ENCODE results near the gene ZNF280B. TPM values are rescaled to one million over a fixed set of nuclear protein-coding genes. Genes with fewer than 3 reads are reported as not detected.
"Not testable (repeated sequence)": the region's sequence is repeated elsewhere in the genome, so short reads cannot be mapped to it uniquely, and the experiment has no call there.

ZNF280B gene
- total and polyA plus RNA-seq, 12 donors = 0.01 to 2.7 (median 0.80) TPM

DNA sequence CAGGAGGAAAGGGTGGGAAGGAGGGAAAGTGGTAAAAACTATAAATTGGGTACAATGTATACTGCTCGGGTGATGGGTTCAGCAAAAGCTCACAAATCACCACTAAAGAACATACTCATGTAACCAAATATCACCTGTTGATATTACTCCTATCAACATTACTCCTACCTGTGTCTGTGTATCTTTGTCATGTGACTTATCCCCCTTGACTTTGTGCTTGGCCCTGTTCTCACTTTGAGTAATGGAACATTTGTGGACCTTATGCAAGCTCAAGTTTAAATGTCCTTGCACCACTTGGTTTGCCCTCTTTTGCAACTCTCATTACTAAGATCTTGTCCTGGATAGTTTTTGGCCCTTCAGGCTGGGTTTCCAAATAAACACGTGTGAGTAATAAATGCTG, 39.0 kb downstream of the ZNF280B start:
- 70% methylated on average over 2 of the region's 2 CpGs for WGBS, 2 donors
- intact Hi-C loops (cut with DNase I) = loop anchor here in 5 of 10 donors (5.0 to 10.0 kb wide), 4 partner anchors 115 to 655 kb away; no protein-coding TSS in a partner anchor
- ATAC-seq = no peak

GRCh38 chr22:22468794-22469469, 39.6 kb downstream of the ZNF280B start:
- not testable (repeated sequence) for H3K36me3 ChIP-seq, H3K4me1 ChIP-seq, ATAC-seq, H3K27ac ChIP-seq, DNase-seq, H3K4me3 ChIP-seq
- intact Hi-C loops (cut with DNase I) = loop anchor here in 5 of 10 donors (5.0 to 10.0 kb wide), 4 partner anchors 116 to 656 kb away; no protein-coding TSS in a partner anchor
- 88% methylated on average over 11 of the region's 11 CpGs for WGBS, 2 donors
- Histone ChIP-seq H3K27me3 (peaks cover 0 to 28% (median 18%) of the 10 kb centered on the region in 7 donors), H3K9me3 (peaks cover 0 to 24% (median 10%) of the 10 kb centered on the region in 11 donors)

More for the DNA sequence above, 39.0 kb downstream of the ZNF280B start:
- Histone ChIP-seq H3K4me1 (no peaks in the 10 kb centered on the region), H3K27ac (no peak overlapping the region), H3K9me3 (peaks cover 0 to 24% (median 10%) of the 10 kb centered on the region in 11 donors), H3K27me3 (peaks cover 0 to 22% (median 12%) of the 10 kb centered on the region in 7 donors), H3K4me3 (no peak overlapping the region), H3K36me3 (no peaks in the 10 kb centered on the region)
- TF ChIP-seq, protein P1, sequence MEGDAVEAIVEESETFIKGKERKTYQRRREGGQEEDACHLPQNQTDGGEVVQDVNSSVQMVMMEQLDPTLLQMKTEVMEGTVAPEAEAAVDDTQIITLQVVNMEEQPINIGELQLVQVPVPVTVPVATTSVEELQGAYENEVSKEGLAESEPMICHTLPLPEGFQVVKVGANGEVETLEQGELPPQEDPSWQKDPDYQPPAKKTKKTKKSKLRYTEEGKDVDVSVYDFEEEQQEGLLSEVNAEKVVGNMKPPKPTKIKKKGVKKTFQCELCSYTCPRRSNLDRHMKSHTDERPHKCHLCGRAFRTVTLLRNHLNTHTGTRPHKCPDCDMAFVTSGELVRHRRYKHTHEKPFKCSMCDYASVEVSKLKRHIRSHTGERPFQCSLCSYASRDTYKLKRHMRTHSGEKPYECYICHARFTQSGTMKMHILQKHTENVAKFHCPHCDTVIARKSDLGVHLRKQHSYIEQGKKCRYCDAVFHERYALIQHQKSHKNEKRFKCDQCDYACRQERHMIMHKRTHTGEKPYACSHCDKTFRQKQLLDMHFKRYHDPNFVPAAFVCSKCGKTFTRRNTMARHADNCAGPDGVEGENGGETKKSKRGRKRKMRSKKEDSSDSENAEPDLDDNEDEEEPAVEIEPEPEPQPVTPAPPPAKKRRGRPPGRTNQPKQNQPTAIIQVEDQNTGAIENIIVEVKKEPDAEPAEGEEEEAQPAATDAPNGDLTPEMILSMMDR (IDR thresholded peaks at IDR 0.05) = no peak
- no peak for DNase-seq

GRCh38 chr22:22467112-22467511, 41.4 kb downstream of the ZNF280B start:
- Histone ChIP-seq H3K27me3 (peaks cover 0 to 46% (median 35%) of the 10 kb centered on the region in 7 donors), H3K9me3 (peaks cover 0 to 24% (median 10%) of the 10 kb centered on the region in 11 donors), H3K4me3 (no peak overlapping the region), H3K4me1 (no peaks in the 10 kb centered on the region), H3K27ac (no peak overlapping the region), H3K36me3 (no peaks in the 10 kb centered on the region)
- TF ChIP-seq, protein P1 (IDR thresholded peaks at IDR 0.05) = no peak
- ATAC-seq = no peak
- WGBS, 2 donors = 73 to 80% methylated on average over 1 of the region's 1 CpG
- no peak for DNase-seq
- intact Hi-C loops (cut with DNase I) = loop anchor here in 5 of 10 donors (5.0 to 10.0 kb wide), 4 partner anchors 118 to 658 kb away; no protein-coding TSS in a partner anchor

DNA sequence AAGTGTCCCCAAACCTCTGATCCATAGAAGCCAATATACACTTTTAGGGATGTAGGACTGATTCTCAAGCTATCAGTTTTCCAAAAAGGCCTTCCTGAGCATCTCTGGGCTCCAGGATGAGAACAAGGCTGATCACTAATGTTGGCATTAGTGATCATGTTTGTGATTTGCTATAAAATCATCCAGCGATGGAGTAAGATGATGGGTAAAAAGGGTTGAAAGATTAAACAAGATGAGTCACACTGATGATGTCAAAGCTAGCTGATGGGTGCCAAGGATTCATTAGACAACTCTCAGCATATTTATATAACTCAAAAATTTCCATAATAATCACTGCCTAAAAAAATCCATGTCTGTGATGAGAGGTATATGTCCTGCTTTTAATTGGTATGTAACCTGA, 42.8 kb downstream of the ZNF280B start:
- DNase-seq (no peak), ATAC-seq (no peak)
- TF ChIP-seq, protein P1 (IDR thresholded peaks at IDR 0.05) = no peak
- Histone ChIP-seq H3K27ac (no peak overlapping the region), H3K27me3 (peaks cover 0 to 55% (median 46%) of the 10 kb centered on the region in 7 donors), H3K36me3 (no peaks in the 10 kb centered on the region), H3K9me3 (peaks cover 0 to 24% (median 10%) of the 10 kb centered on the region in 11 donors), H3K4me1 (no peaks in the 10 kb centered on the region), H3K4me3 (no peak overlapping the region)
- WGBS, 2 donors = 80 to 82% methylated on average over 1 of the region's 1 CpG
- intact Hi-C loops (cut with DNase I) = loop anchor here in 7 of 10 donors (2.0 to 10.0 kb wide), 6 partner anchors 119 to 659 kb away; no protein-coding TSS in a partner anchor
